Ovary (tissue), 9 donors: ENCODE measurements around the gene EXOC6B. TPM values are rescaled to one million over a fixed set of nuclear protein-coding genes. Genes with fewer than 3 reads are reported as not detected.

ENCODE experiments used
- DNase-seq, 5 donors: peaks; one replicate each; pipeline ENCODE4 v3.0.0-alpha.2; 2019 to 2020
- H3K27ac ChIP-seq, 2 donors: fragments of 200-600 bp; one replicate each; pipeline versions ENCODE4 v1.5.1 to v1.8.0; 2019 to 2022
- H3K27me3 ChIP-seq: fragments of 200-600 bp; one replicate; pipeline ENCODE4 v1.8.0; 2022
- H3K36me3 ChIP-seq: fragments of 200-600 bp; sonication (generic); one replicate; pipeline ENCODE4 v1.5.1; 2019
- H3K4me1 ChIP-seq: one replicate; pipeline ENCODE4 v1.8.1; 2013; ENCODE audit warnings: mild to moderate bottlenecking, moderate library complexity; ENCODE audit not compliant: insufficient read depth
- H3K4me3 ChIP-seq: fragments of 200-600 bp; sonication (generic); one replicate; pipeline ENCODE4 v1.5.1; 2017
- H3K9me3 ChIP-seq, 2 donors: fragments of 200-600 bp in 1 of 2; sonication (generic) in 1 of 2; one replicate each; pipeline versions ENCODE4 v1.5.1 to v1.8.1; 2013 to 2019; ENCODE audit warnings: mild to moderate bottlenecking in 1 of 2, moderate library complexity in 1 of 2
- CTCF ChIP-seq, 3 donors: fragments of 450-650 bp in 2 of 3; fragments of 200-600 bp in 1 of 3; IDR thresholded peaks; one replicate each; pipeline versions ENCODE4 v1.5.1 to v1.8.0; 2016 to 2022; ENCODE audit warnings: antibody characterized with exemption in 3 of 3, mild to moderate bottlenecking in 1 of 3
- EP300 ChIP-seq: sonication (generic); formaldehyde crosslinking; IDR thresholded peaks from one replicate; pipeline ENCODE4 v1.6.1; 2017; ENCODE audit warnings: antibody characterized with exemption
- POLR2A ChIP-seq: fragments of 450-650 bp; IDR thresholded peaks from one replicate; pipeline ENCODE4 v1.6.1; 2017; ENCODE audit warnings: antibody characterized with exemption, mild to moderate bottlenecking, moderate library complexity
- WGBS, 3 donors: extraction: QIAGEN DNeasy Blood & Tissue Kit in 1 of 3; methylation state at CpG; one replicate each; pipeline versions ENCODE4 v1.1.5 to v1.1.7; 2013 to 2017; 5-methylcytosine and 5-hydroxymethylcytosine counted together
- intact Hi-C, 4 donors: fragments of 100-400 bp; cut with DNase I; formaldehyde crosslinking; loops; one replicate each; pipeline versions ENCODE4 v1.11.0 to v1.15.1; 2022 to 2023
- polyA plus RNA-seq, 2 donors: library from polyadenylated mRNA; stranded (reverse); fragments of 200-250 nt in 1 of 2; fragments of 350-450 nt in 1 of 2; fragmentation: Illumina TruSeq in 1 of 2; extraction: RNeasy Lipid Tissue Mini Kit (QIAGEN cat#74804) in 1 of 2; gene quantifications; one replicate each; pipeline ENCODE4 v1.2.3, GENCODE V29; 2013 to 2014
- total RNA-seq, 7 donors: library from RNA; depleted of rRNA in 2 of 7; stranded (reverse); fragments of >200 nt in 2 of 7; fragmentation: NEBNext Ultra II Directional in 3 of 7; extraction: Animal tissue kit (Norgen Biotek cat#: 25700) in 3 of 7; gene quantifications; one replicate each; pipeline versions ENCODE4 v1.1.0 to v1.2.4, GENCODE V29; 2016 to 2023
- donor health status: DM: no; HTN: no; CAD: no; lungs with moderate emphysema.
- donor health status: DM: no; HTN: no; CAD: no.
- donor health status: Bipolar disorder and iron deficiency.
- donor health status: DM: yes; HTN: yes; CAD: no.
- donor health status: DM: no; HTN: no; CAD: no.
- donor health status: DM: yes; HTN: yes; CAD: no.

The EXOC6B gene
- total and polyA plus RNA-seq, 9 donors = 11.9 to 84.9 (median 57.8) TPM

GRCh38 chr2:72166279-72166678 is 659.6 kb downstream of the EXOC6B start:
- H3K4me3 ChIP-seq = no peak overlapping the region
- H3K27me3 ChIP-seq = no peaks in the 10 kb centered on the region
- intact Hi-C loops = no loop called here
- no peaks in the 10 kb centered on the region for H3K9me3 ChIP-seq
- no peak overlapping the region for H3K27ac ChIP-seq
- no peak for TF ChIP-seq CTCF (IDR thresholded peaks at IDR 0.05)
- no peak for TF ChIP-seq EP300
- no peak for TF ChIP-seq POLR2A
- WGBS, 3 donors = 86 to 90% (median 88%) methylated on average over 3 of the region's 3 CpGs
- no peak for DNase-seq
- H3K36me3 ChIP-seq = no peaks in the 10 kb centered on the region
- H3K4me1 ChIP-seq = no peaks in the 10 kb centered on the region

GRCh38 chr2:72165792-72166191 is 660.0 kb downstream of the EXOC6B start:
- intact Hi-C loops = no loop called here
- Histone ChIP-seq H3K36me3 (no peaks in the 10 kb centered on the region), H3K27ac (no peak overlapping the region), H3K27me3 (no peaks in the 10 kb centered on the region), H3K9me3 (no peaks in the 10 kb centered on the region), H3K4me3 (no peak overlapping the region), H3K4me1 (no peaks in the 10 kb centered on the region)
- TF ChIP-seq POLR2A = no peak
- no peak for TF ChIP-seq EP300
- TF ChIP-seq CTCF (IDR thresholded peaks at IDR 0.05) = no peak
- no peak for DNase-seq
- WGBS, 3 donors = 78 to 82% (median 81%) methylated on average over 3 of the region's 3 CpGs

DNA sequence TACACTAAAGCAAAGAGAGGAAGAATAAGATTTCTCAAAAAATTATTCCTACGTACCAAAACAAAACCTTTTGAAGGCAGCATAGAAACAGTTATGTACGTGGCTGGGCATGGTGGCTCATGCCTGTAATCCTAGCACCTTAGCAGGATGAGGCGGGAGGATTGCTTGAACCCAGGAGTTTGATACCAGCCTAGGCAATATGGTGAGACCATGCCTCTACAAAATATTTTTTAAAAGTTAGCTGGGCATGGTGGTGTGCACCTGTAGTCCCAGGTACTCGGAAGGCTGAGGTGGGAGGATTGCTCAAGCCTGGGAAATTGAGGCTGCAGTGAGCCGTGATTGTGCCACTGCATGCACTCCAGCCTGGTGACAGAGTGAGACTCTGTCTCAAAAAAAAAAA is 663.3 kb downstream of the EXOC6B start:
- 85 to 93% (median 89%) methylated on average over 5 of the region's 5 CpGs for WGBS, 3 donors
- H3K9me3 ChIP-seq = no peaks in the 10 kb centered on the region
- H3K4me1 ChIP-seq = no peaks in the 10 kb centered on the region
- TF ChIP-seq EP300 = no peak
- TF ChIP-seq CTCF (IDR thresholded peaks at IDR 0.05) = no peak
- no peak for TF ChIP-seq POLR2A
- H3K27me3 ChIP-seq = no peaks in the 10 kb centered on the region
- no peak overlapping the region for H3K27ac ChIP-seq
- no peak for DNase-seq
- intact Hi-C loops = no loop called here
- H3K4me3 ChIP-seq = no peak overlapping the region
- no peaks in the 10 kb centered on the region for H3K36me3 ChIP-seq

- Histone ChIP-seq H3K4me1 (no peaks in the 10 kb centered on the region), H3K27me3 (no peaks in the 10 kb centered on the region), H3K4me3 (no peak overlapping the region), H3K36me3 (no peaks in the 10 kb centered on the region), H3K9me3 (no peaks in the 10 kb centered on the region), H3K27ac (no peak overlapping the region)
- DNase-seq = no peak
- intact Hi-C loops = loop anchor here in 1 of 4 donors (10.0 kb wide), 1 partner anchor 555 kb away; no protein-coding TSS in a partner anchor
- TF ChIP-seq POLR2A (no peak), EP300 (no peak), CTCF (IDR thresholded peaks at IDR 0.05) (no peak)
- WGBS, 3 donors = 89 to 92% (median 92%) methylated on average over 12 of the region's 12 CpGs
Observed at GRCh38 chr2:72159211-72159993, 666.4 kb downstream of the EXOC6B start.
